Measurements from ENCODE around the gene AKAP13. TPM values are rescaled to one million over a fixed set of nuclear protein-coding genes. Genes with fewer than 3 reads are reported as not detected.

Gene AKAP13
- total RNA-seq, 1 experiment from 2014 or later = 49.6 TPM

GRCh38 chr15:85761635-85762034 lies 381.2 kb downstream of the AKAP13 start:
- Histone ChIP-seq H3K36me3 (ENCODE audit: control insufficient read depth, insufficient read depth, low read length) (no peaks in the 10 kb centered on the region; the same call in none of the 2 replicates), H3K4me1 (no peaks in the 10 kb centered on the region), H3K4me3 (ENCODE audit: low read depth, low read length) (no peak overlapping the region), H3K27me3 (replicated peaks; ENCODE audit: control insufficient read depth, insufficient read depth, low read length) (no peaks in the 10 kb centered on the region), H3K9me3 (no peaks in the 10 kb centered on the region)
- ChIA-PET CTCF (no interaction called here), POLR2A (no interaction called here)
- no peak overlapping the region for H3K27ac Mint-ChIP-seq (ENCODE audit: unreplicated experiment)
- no peak overlapping the region for H3K4me3 Mint-ChIP-seq (ENCODE audit: unreplicated experiment)
- intact Hi-C loops (cut with micrococcal nuclease; ENCODE audit: unreplicated experiment) = no loop called here
- no peaks in the 10 kb centered on the region for H3K4me1 Mint-ChIP-seq (ENCODE audit: low read depth, unreplicated experiment)
- H3K36me3 Mint-ChIP-seq (ENCODE audit: insufficient read depth, unreplicated experiment) = peaks cover 32% of the 10 kb centered on the region
- no peak for DNase-seq
- H3K9me3 Mint-ChIP-seq (ENCODE audit: unreplicated experiment) = no peaks in the 10 kb centered on the region
- TF ChIP-seq CTCF (IDR thresholded peaks at IDR 0.05; ENCODE audit: insufficient read depth in 1 of 2, low read depth in 1 of 2, low read length in 1 of 2, severe bottlenecking in 1 of 2, unreplicated experiment in 1 of 2) = no peak
- no peaks in the 10 kb centered on the region for H3K27me3 Mint-ChIP-seq (ENCODE audit: insufficient read depth, unreplicated experiment)
- no TSS peak for BruUV-seq (replicated peaks)

GRCh38 chr15:85762039-85762755 lies 381.8 kb downstream of the AKAP13 start:
- H3K9me3 Mint-ChIP-seq (ENCODE audit: unreplicated experiment) = no peaks in the 10 kb centered on the region
- H3K27me3 Mint-ChIP-seq (ENCODE audit: insufficient read depth, unreplicated experiment) = no peaks in the 10 kb centered on the region
- H3K4me1 ChIP-seq = no peaks in the 10 kb centered on the region
- TF ChIP-seq CTCF (IDR thresholded peaks at IDR 0.05; ENCODE audit: insufficient read depth in 1 of 2, low read depth in 1 of 2, low read length in 1 of 2, severe bottlenecking in 1 of 2, unreplicated experiment in 1 of 2) = no peak
- no peak overlapping the region for H3K4me3 ChIP-seq (ENCODE audit: low read depth, low read length)
- ChIA-PET POLR2A (no interaction called here), CTCF (no interaction called here)
- intact Hi-C loops (cut with micrococcal nuclease; ENCODE audit: unreplicated experiment) = no loop called here
- no TSS peak for BruUV-seq (replicated peaks)
- H3K4me3 Mint-ChIP-seq (ENCODE audit: unreplicated experiment) = no peak overlapping the region
- H3K36me3 Mint-ChIP-seq (ENCODE audit: insufficient read depth, unreplicated experiment) = peaks cover 29% of the 10 kb centered on the region
- H3K9me3 ChIP-seq = no peaks in the 10 kb centered on the region
- H3K27ac Mint-ChIP-seq (ENCODE audit: unreplicated experiment) = no peak overlapping the region
- no peaks in the 10 kb centered on the region for H3K4me1 Mint-ChIP-seq (ENCODE audit: low read depth, unreplicated experiment)
- H3K27me3 ChIP-seq (replicated peaks; ENCODE audit: control insufficient read depth, insufficient read depth, low read length) = no peaks in the 10 kb centered on the region
- DNase-seq = no peak
- H3K36me3 ChIP-seq (ENCODE audit: control insufficient read depth, insufficient read depth, low read length) = no peaks in the 10 kb centered on the region; the same call in none of the 2 replicates

- Mint-ChIP-seq H3K4me3 (ENCODE audit: unreplicated experiment) (no peak overlapping the region), H3K36me3 (ENCODE audit: insufficient read depth, unreplicated experiment) (peaks cover 32% of the 10 kb centered on the region), H3K27ac (ENCODE audit: unreplicated experiment) (no peak overlapping the region), H3K9me3 (ENCODE audit: unreplicated experiment) (no peaks in the 10 kb centered on the region), H3K4me1 (ENCODE audit: low read depth, unreplicated experiment) (no peaks in the 10 kb centered on the region), H3K27me3 (ENCODE audit: insufficient read depth, unreplicated experiment) (no peaks in the 10 kb centered on the region)
- Histone ChIP-seq H3K36me3 (ENCODE audit: control insufficient read depth, insufficient read depth, low read length) (no peaks in the 10 kb centered on the region; the same call in none of the 2 replicates), H3K4me3 (ENCODE audit: low read depth, low read length) (no peak overlapping the region), H3K9me3 (no peaks in the 10 kb centered on the region), H3K27me3 (replicated peaks; ENCODE audit: control insufficient read depth, insufficient read depth, low read length) (no peaks in the 10 kb centered on the region), H3K4me1 (no peaks in the 10 kb centered on the region)
- no TSS peak for BruUV-seq (replicated peaks)
- intact Hi-C loops (cut with micrococcal nuclease; ENCODE audit: unreplicated experiment) = no loop called here
- DNase-seq = no peak
- CTCF ChIA-PET = no interaction called here
- POLR2A ChIA-PET = no interaction called here
- no peak for TF ChIP-seq CTCF (IDR thresholded peaks at IDR 0.05; ENCODE audit: insufficient read depth in 1 of 2, low read depth in 1 of 2, low read length in 1 of 2, severe bottlenecking in 1 of 2, unreplicated experiment in 1 of 2)
Measured at GRCh38 chr15:85762756-85763127, 382.3 kb downstream of the AKAP13 start.
